Prostate gland (tissue), 2 donors: ENCODE results near the gene SMAD9. TPM values are rescaled to one million over a fixed set of nuclear protein-coding genes. Genes with fewer than 3 reads are reported as not detected.

ENCODE experiments used
- DNase-seq: peaks from one replicate; pipeline ENCODE4 v3.0.0-alpha.2; 2019; ENCODE audit warnings: low spot score
- H3K27ac ChIP-seq, 2 donors: fragments of 200-600 bp; sonication (generic); 2 replicates each; pipeline ENCODE4 v1.5.1; 2017 to 2019
- H3K27me3 ChIP-seq: fragments of 200-600 bp; sonication (generic); replicated peaks from 2 replicates; pipeline ENCODE4 v1.5.1; 2019; ENCODE audit not compliant: insufficient read depth
- H3K36me3 ChIP-seq, 2 donors: fragments of 200-600 bp; sonication (generic); 1 replicate in 1 of 2; 2 replicates in 1 of 2; pipeline versions ENCODE4 v1.5.1 to v1.8.1; 2017 to 2019
- H3K4me1 ChIP-seq: fragments of 200-600 bp; sonication (generic); replicated peaks from 2 replicates; pipeline ENCODE4 v1.5.1; 2019
- H3K4me3 ChIP-seq, 2 donors: fragments of 200-600 bp; sonication (generic); 2 replicates each; pipeline ENCODE4 v1.5.1; 2017 to 2019
- H3K9me3 ChIP-seq: fragments of 200-600 bp; sonication (generic); 2 replicates; pipeline ENCODE4 v1.5.1; 2017
- CTCF ChIP-seq, 4 experiments: fragments of 200-600 bp in 2 of 4; fragments of 450-650 bp in 2 of 4; sonication (generic) in 2 of 4; IDR thresholded peaks; 1 replicate in 3 of 4; 2 replicates in 1 of 4; pipeline ENCODE4 v1.5.1; 2016 to 2019; ENCODE audit warnings: antibody characterized with exemption in 4 of 4, mild to moderate bottlenecking in 2 of 4, moderate library complexity in 2 of 4
- POLR2A ChIP-seq: fragments of 450-650 bp; IDR thresholded peaks from one replicate; pipeline ENCODE4 v1.6.1; 2016; ENCODE audit warnings: antibody characterized with exemption, mild to moderate bottlenecking
- POLR2AphosphoS5 ChIP-seq: sonication (generic); formaldehyde crosslinking; IDR thresholded peaks from one replicate; pipeline ENCODE4 v1.6.1; 2017; ENCODE audit warnings: antibody characterized with exemption
- WGBS: methylation state at CpG from one replicate; pipeline ENCODE4 v1.1.5; 2018; 5-methylcytosine and 5-hydroxymethylcytosine counted together
- intact Hi-C: fragments of 100-400 bp; cut with DNase I; formaldehyde crosslinking; loops from one replicate; pipeline ENCODE4 v1.14.2; 2022
- total RNA-seq, 2 donors: library from RNA; depleted of rRNA; stranded (reverse); fragments of >200 nt; gene quantifications; one replicate each; pipeline ENCODE4 v1.1.0, GENCODE V29; 2016

Gene SMAD9
- total RNA-seq, 2 donors from 2014 or later, result 25.1 to 30.7 TPM

DNA sequence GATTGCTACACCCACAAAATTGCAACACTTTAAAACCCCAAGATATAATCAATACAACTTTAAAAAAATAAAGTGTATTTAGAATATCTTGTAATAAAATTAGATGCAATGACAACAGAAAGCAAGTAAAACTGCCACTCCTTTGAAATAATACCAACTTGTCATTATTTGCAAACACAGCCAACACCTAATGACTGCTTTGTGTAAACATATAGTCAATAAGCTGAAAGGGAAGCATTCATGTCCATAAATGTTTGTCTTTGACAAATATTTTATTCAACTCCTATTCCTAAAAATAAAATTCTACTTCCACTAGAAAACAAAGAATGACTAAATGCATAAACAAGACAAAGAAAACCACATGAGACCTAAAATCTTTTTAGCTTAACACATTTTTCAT is 6.6 kb downstream of the SMAD9 start:
- H3K9me3 ChIP-seq, result no peaks in the 10 kb centered on the region
- no peaks in the 10 kb centered on the region for H3K36me3 ChIP-seq
- H3K4me3 ChIP-seq, result no peak overlapping the region
- TF ChIP-seq CTCF (IDR thresholded peaks at IDR 0.05), result no peak
- no peak for TF ChIP-seq POLR2AphosphoS5
- no peak for TF ChIP-seq POLR2A
- H3K27me3 ChIP-seq, result no peaks in the 10 kb centered on the region
- no peaks in the 10 kb centered on the region for H3K4me1 ChIP-seq
- no peak for DNase-seq
- intact Hi-C loops, result no loop called here
- H3K27ac ChIP-seq, result no peak overlapping the region

GRCh38 chr13:36912973-36913372 is 7.1 kb downstream of the SMAD9 start:
- Histone ChIP-seq H3K27ac (no peak overlapping the region), H3K9me3 (no peaks in the 10 kb centered on the region), H3K36me3 (no peaks in the 10 kb centered on the region), H3K4me3 (no peak overlapping the region), H3K27me3 (no peaks in the 10 kb centered on the region), H3K4me1 (no peaks in the 10 kb centered on the region)
- intact Hi-C loops, result no loop called here
- no peak for TF ChIP-seq POLR2AphosphoS5
- TF ChIP-seq CTCF (IDR thresholded peaks at IDR 0.05), result no peak
- no peak for TF ChIP-seq POLR2A
- 58% methylated on average over 2 of the region's 2 CpGs for WGBS
- no peak for DNase-seq

DNA sequence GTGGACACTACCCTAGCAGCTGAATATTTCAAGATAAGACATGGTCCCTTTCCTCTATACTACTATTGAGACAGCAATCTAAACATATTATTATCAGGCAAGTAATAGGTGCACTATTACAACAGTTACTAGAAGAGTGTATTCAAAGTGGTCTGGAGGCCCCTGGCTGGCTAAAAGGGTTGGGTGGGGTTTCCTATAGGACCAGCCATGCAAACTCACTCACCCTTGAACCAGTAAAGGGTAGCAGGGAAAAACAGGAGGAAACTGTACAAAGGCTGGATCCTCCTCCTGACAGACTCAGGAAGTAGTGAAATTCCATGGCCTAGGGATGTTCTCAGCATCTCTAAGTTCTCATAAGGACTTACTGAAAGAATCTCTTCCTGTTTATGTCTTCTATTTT is 7.7 kb downstream of the SMAD9 start:
- Histone ChIP-seq H3K27me3 (no peaks in the 10 kb centered on the region), H3K4me1 (no peaks in the 10 kb centered on the region), H3K4me3 (no peak overlapping the region), H3K9me3 (no peaks in the 10 kb centered on the region), H3K36me3 (no peaks in the 10 kb centered on the region), H3K27ac (no peak overlapping the region)
- intact Hi-C loops, result no loop called here
- no peak for TF ChIP-seq POLR2A
- TF ChIP-seq CTCF (IDR thresholded peaks at IDR 0.05), result no peak
- TF ChIP-seq POLR2AphosphoS5, result no peak
- DNase-seq, result no peak

DNA sequence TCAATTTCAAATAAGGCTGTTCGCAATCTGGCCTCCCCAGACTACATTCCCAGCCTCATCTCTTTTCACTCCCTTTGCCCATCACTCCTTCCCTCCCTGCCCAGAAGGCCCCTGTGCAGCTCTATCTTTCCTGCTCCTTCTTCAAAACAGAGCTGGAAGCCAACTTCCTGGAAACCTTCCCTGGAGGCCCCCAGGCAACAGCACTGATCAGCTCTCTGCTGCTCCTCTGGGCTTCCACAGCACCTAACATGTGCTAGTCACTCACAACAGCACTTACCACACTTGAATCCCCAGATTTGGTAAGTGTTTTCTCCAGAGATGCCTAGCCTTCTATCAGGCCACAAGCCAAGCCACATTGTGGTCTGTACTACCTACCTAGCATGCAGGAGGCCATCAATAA is 9.5 kb downstream of the SMAD9 start:
- Histone ChIP-seq H3K27me3 (no peaks in the 10 kb centered on the region), H3K4me1 (no peaks in the 10 kb centered on the region), H3K36me3 (no peaks in the 10 kb centered on the region), H3K27ac (no peak overlapping the region), H3K4me3 (no peak overlapping the region), H3K9me3 (no peaks in the 10 kb centered on the region)
- no peak for DNase-seq
- WGBS, result 98% methylated on average over 1 of the region's 1 CpG
- TF ChIP-seq POLR2A (no peak), POLR2AphosphoS5 (no peak), CTCF (IDR thresholded peaks at IDR 0.05) (no peak)
- intact Hi-C loops, result no loop called here

GRCh38 chr13:36907821-36908220 is 12.2 kb downstream of the SMAD9 start:
- TF ChIP-seq POLR2A (no peak), CTCF (IDR thresholded peaks at IDR 0.05) (no peak), POLR2AphosphoS5 (no peak)
- no peaks in the 10 kb centered on the region for H3K9me3 ChIP-seq
- H3K27ac ChIP-seq, result peak overlapping the region; percentile 56 to 79
- WGBS, result 80% methylated on average over 2 of the region's 2 CpGs
- no peak overlapping the region for H3K4me3 ChIP-seq
- intact Hi-C loops, result no loop called here
- H3K36me3 ChIP-seq, result no peaks in the 10 kb centered on the region
- DNase-seq, result no peak
- no peaks in the 10 kb centered on the region for H3K27me3 ChIP-seq
- no peaks in the 10 kb centered on the region for H3K4me1 ChIP-seq
